Ascending aorta (tissue), 2 donors: ENCODE measurements around the gene NKAPL. TPM values are rescaled to one million over a fixed set of nuclear protein-coding genes. Genes with fewer than 3 reads are reported as not detected.

Source experiments
- DNase-seq, 2 donors: peaks; one replicate each; pipeline ENCODE4 v3.0.0-alpha.2; 2019; ENCODE audit warnings: low spot score in 2 of 2
- H3K27ac ChIP-seq, 2 donors: fragments of 200-600 bp; sonication (generic); one replicate each; pipeline ENCODE4 v1.5.1; 2016 to 2017; ENCODE audit warnings: mild to moderate bottlenecking in 1 of 2
- H3K27me3 ChIP-seq: fragments of 200-600 bp; sonication (generic); one replicate; pipeline ENCODE4 v1.5.1; 2017
- H3K36me3 ChIP-seq, 2 donors: fragments of 200-600 bp; sonication (generic); one replicate each; pipeline ENCODE4 v1.5.1; 2016
- H3K4me1 ChIP-seq, 2 donors: fragments of 200-600 bp; sonication (generic); one replicate each; pipeline ENCODE4 v1.5.1; 2016 to 2017; ENCODE audit warnings: mild to moderate bottlenecking in 1 of 2
- H3K4me3 ChIP-seq, 2 donors: fragments of 200-600 bp; sonication (generic); one replicate each; pipeline ENCODE4 v1.5.1; 2016 to 2017; ENCODE audit warnings: mild to moderate bottlenecking in 1 of 2
- H3K9me3 ChIP-seq, 2 donors: fragments of 200-600 bp; sonication (generic); one replicate each; pipeline ENCODE4 v1.5.1; 2016
- CTCF ChIP-seq, 3 experiments: fragments of 200-600 bp in 2 of 3; fragments of 450-650 bp in 1 of 3; sonication (generic) in 2 of 3; IDR thresholded peaks; one replicate each; pipeline ENCODE4 v1.5.1; 2016 to 2019; ENCODE audit warnings: antibody characterized with exemption in 3 of 3, mild to moderate bottlenecking in 1 of 3, moderate library complexity in 1 of 3
- intact Hi-C: fragments of 100-400 bp; cut with DNase I; formaldehyde crosslinking; loops from one replicate; pipeline ENCODE4 v1.15.1; 2023
- total RNA-seq: library from RNA; depleted of rRNA; stranded (reverse); fragments of >200 nt; gene quantifications from one replicate; pipeline ENCODE4 v1.1.0, GENCODE V29; 2016

Gene NKAPL
- total RNA-seq, 1 donor from 2014 or later: not detected

- no peak overlapping the region for H3K27ac ChIP-seq
- no peak for DNase-seq
- H3K4me1 ChIP-seq: peaks cover 3 to 13% of the 10 kb centered on the region in 2 donors
- intact Hi-C loops: no loop called here
- H3K4me3 ChIP-seq: peak overlapping the region; percentile 72 to 73
- TF ChIP-seq CTCF (IDR thresholded peaks at IDR 0.05): no peak
- no peaks in the 10 kb centered on the region for H3K27me3 ChIP-seq
- no peaks in the 10 kb centered on the region for H3K9me3 ChIP-seq
- peaks cover 19 to 26% of the 10 kb centered on the region in 2 donors for H3K36me3 ChIP-seq
Observed at GRCh38 chr6:28250747-28251146, 8.3 kb upstream of the NKAPL start.

DNA sequence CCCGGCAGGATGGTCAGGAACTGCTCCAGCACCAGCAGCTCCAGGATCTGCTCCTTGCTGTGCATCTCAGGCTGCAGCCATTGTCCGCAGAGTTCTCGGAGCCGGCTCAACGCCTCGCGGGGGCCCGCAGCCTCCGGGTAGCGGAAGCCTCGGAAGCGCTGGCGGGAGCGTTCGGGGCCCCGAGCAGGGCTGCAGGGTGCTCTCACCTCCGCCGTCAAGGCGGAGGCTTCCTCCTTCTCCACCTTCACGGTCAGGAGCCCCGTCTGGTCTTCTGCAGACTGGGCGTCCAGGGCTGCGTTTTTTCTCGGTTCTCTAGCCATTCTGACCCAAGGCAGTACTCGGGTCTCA lies 7.5 kb upstream of the NKAPL start:
- no peak for TF ChIP-seq CTCF (IDR thresholded peaks at IDR 0.05)
- peak overlapping the region; percentile 72 to 73 for H3K4me3 ChIP-seq
- H3K4me1 ChIP-seq: peaks cover 3 to 13% of the 10 kb centered on the region in 2 donors
- H3K27me3 ChIP-seq: no peaks in the 10 kb centered on the region
- intact Hi-C loops: loop anchor here (1.0 kb wide), 2 partner anchors 26 to 105 kb away; partner anchors contain the start of gene ZSCAN9
- DNase-seq: no peak
- H3K36me3 ChIP-seq: peaks cover 12 to 18% of the 10 kb centered on the region in 2 donors
- peak overlapping the region in 1 of 2 donors; percentile 28 for H3K27ac ChIP-seq
- no peaks in the 10 kb centered on the region for H3K9me3 ChIP-seq

DNA sequence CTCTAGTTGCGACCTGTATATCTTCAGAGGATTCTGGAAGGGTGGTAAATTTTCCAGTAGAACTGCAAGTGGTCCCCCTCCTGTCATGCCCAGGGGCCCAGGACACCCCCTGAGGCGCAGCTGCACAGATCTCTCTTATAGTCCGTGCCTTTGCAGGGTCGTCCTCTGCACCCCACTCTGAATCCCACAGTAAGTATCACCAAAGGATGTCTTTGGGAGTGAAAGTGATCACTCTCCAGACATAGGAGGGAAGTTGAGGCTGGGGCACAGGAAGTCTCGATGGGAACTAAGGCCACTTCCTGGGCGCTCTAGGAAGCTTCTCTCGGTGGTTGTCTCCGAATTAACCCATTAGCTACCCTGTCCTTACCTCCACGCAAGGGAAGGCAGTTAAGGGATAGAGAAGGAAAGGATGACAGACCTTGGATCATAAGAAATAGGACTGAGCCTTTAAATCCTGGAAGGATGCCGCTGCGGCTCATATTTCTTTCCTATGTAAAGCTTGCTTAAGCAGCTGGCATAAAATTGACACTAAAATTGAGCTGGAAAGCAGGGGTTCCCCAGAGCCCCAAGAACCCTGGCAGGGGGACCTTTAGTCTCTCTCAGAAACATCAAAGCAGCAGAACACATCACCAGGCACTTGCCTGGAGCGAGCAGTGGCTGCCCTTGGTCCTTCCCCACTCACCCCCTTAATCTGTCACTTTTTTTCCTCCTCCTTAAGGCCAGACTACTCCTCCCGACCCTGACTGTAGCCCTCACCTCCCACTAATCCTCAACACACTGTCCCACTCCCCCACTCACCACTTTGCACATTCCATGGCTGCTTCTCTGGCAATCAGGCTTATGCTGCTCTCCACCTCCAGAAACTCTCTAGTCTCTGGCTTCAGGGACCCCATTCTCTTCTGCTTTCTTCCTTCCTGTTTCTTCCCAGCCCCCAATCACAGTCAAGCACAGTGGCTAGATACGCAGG lies 6.8 kb upstream of the NKAPL start, which contains the start of gene ZKSCAN4:
TSS of gene ZKSCAN4 (minus strand) at position 261 of the 967 bp plus-strand sequence. CDS start 289 bp downstream, outside the sequence.
- H3K4me3 ChIP-seq: peak within 1 kb of the TSS; percentile 72 to 73
- DNase-seq: peak; percentile 25 to 84
- intact Hi-C loops: loop anchor here (1.0 kb wide), 2 partner anchors 27 to 104 kb away; partner anchors contain the start of gene ZSCAN9
- H3K9me3 ChIP-seq: no peaks in the 10 kb centered on the region
- H3K36me3 ChIP-seq: peaks cover 9 to 11% of the 10 kb centered on the region in 2 donors
- H3K27me3 ChIP-seq: no peaks in the 10 kb centered on the region
- TF ChIP-seq CTCF (IDR thresholded peaks at IDR 0.05): no peak
- peak within 1 kb of the TSS; percentile 28 to 53 for H3K27ac ChIP-seq
- H3K4me1 ChIP-seq: peaks cover 3 to 13% of the 10 kb centered on the region in 2 donors

DNA sequence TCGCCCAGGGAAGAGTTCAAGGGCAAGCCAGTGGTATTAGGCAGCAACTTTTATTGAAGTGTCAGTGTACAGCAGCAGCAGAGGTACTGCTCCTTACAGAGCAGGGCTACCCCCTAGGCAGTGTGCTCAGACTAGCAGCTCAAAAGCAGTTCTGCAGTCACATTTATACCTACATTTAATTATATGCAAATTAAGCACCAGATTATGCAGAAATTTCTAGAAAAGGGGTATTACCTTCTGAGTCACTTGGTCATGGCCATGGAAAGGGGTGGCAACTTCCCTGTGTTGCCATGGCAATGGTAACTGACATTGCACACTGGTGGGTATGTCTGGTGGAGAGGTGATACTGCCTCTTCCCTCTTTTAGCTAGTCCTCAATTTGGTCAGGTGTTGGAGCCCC lies 5.0 kb upstream of the NKAPL start:
- H3K4me3 ChIP-seq: no peak overlapping the region
- H3K27me3 ChIP-seq: no peaks in the 10 kb centered on the region
- DNase-seq: no peak
- H3K9me3 ChIP-seq: peaks cover 0 to 1% of the 10 kb centered on the region in 2 donors
- TF ChIP-seq CTCF (IDR thresholded peaks at IDR 0.05): no peak
- H3K36me3 ChIP-seq: no peaks in the 10 kb centered on the region
- no peak overlapping the region for H3K27ac ChIP-seq
- intact Hi-C loops: no loop called here
- peaks cover 3 to 13% of the 10 kb centered on the region in 2 donors for H3K4me1 ChIP-seq

GRCh38 chr6:28257042-28257441 lies 2.1 kb upstream of the NKAPL start:
- Histone ChIP-seq H3K27me3 (no peaks in the 10 kb centered on the region), H3K36me3 (no peaks in the 10 kb centered on the region), H3K27ac (no peak overlapping the region), H3K4me1 (peaks cover 3 to 6% of the 10 kb centered on the region in 2 donors), H3K9me3 (peaks cover 0 to 22% of the 10 kb centered on the region in 2 donors), H3K4me3 (no peak overlapping the region)
- DNase-seq: no peak
- intact Hi-C loops: no loop called here
- no peak for TF ChIP-seq CTCF (IDR thresholded peaks at IDR 0.05)
